Measurements from ENCODE around the gene TRDMT1.
A peak's percentile ranks its signal among the peaks of the same experiment; 100 is the strongest.

TRDMT1 gene

GRCh38 chr10:17231788-17232187 lies 30.3 kb upstream of the TRDMT1 start:
- DNase-seq (ENCODE audit: low read depth), result no peak

- DNase-seq (ENCODE audit: low read depth), result peak; percentile 77
Observed at GRCh38 chr10:17229967-17230682, 28.7 kb upstream of the TRDMT1 start.

GRCh38 chr10:17229717-17229966 lies 28.2 kb upstream of the TRDMT1 start:
- no peak for DNase-seq (ENCODE audit: low read depth)

- peak; percentile 96 for DNase-seq (ENCODE audit: low read depth)
Observed at GRCh38 chr10:17229016-17229716, 27.7 kb upstream of the TRDMT1 start.

- peak; percentile 98 for DNase-seq (ENCODE audit: low read depth)
Observed at GRCh38 chr10:17228091-17229015, 26.9 kb upstream of the TRDMT1 start, which contains the start of gene VIM. Gene VIM (plus strand): TSS chr10:17228241. CDS start chr10:17229423, 1,182 bp downstream.

GRCh38 chr10:17227367-17228090 lies 26.1 kb upstream of the TRDMT1 start:
- DNase-seq (ENCODE audit: low read depth), result peak; percentile 3

GRCh38 chr10:17226891-17227303 lies 25.4 kb upstream of the TRDMT1 start:
- DNase-seq (ENCODE audit: low read depth), result no peak

- peak; percentile 75 for DNase-seq (ENCODE audit: low read depth)
Observed at GRCh38 chr10:17225808-17226207, 24.3 kb upstream of the TRDMT1 start.

- DNase-seq (ENCODE audit: low read depth), result no peak
Observed at GRCh38 chr10:17222329-17222728, 20.9 kb upstream of the TRDMT1 start.

GRCh38 chr10:17220652-17221100 lies 19.2 kb upstream of the TRDMT1 start:
- peak; percentile 56 for DNase-seq (ENCODE audit: low read depth)

- peak; percentile 79 for DNase-seq (ENCODE audit: low read depth)
Observed at GRCh38 chr10:17219024-17219423, 17.6 kb upstream of the TRDMT1 start.

GRCh38 chr10:17217631-17218232 lies 16.3 kb upstream of the TRDMT1 start:
- DNase-seq (ENCODE audit: low read depth), result peak; percentile 80

- peak; percentile 85 for DNase-seq (ENCODE audit: low read depth)
Observed at GRCh38 chr10:17216901-17217395, 15.5 kb upstream of the TRDMT1 start.

GRCh38 chr10:17216217-17216900 lies 14.9 kb upstream of the TRDMT1 start:
- DNase-seq (ENCODE audit: low read depth), result peak; percentile 96

GRCh38 chr10:17215782-17216122 lies 14.3 kb upstream of the TRDMT1 start:
- no peak for DNase-seq (ENCODE audit: low read depth)

- DNase-seq (ENCODE audit: low read depth), result peak; percentile 98
Observed at GRCh38 chr10:17214971-17215781, 13.7 kb upstream of the TRDMT1 start.

- peak; percentile 73 for DNase-seq (ENCODE audit: low read depth)
Observed at GRCh38 chr10:17214526-17214925, 13.1 kb upstream of the TRDMT1 start.

GRCh38 chr10:17213646-17214349 lies 12.3 kb upstream of the TRDMT1 start:
- DNase-seq (ENCODE audit: low read depth), result no peak

GRCh38 chr10:17212802-17213221 lies 11.3 kb upstream of the TRDMT1 start:
- no peak for DNase-seq (ENCODE audit: low read depth)
